AG04450 (cell line): Measurements from ENCODE around the gene PARG. TPM values are rescaled to one million over a fixed set of nuclear protein-coding genes. Genes with fewer than 3 reads are reported as not detected.
A peak's percentile ranks its signal among the peaks of the same experiment; 100 is the strongest.
"Not testable (repeated sequence)": the region's sequence is repeated elsewhere in the genome, so short reads cannot be mapped to it uniquely, and the experiment has no call there.

Experiments
- CTCF ChIA-PET: fragments of 300-600, 350-600 bp; formaldehyde crosslinking; extraction: SDS; loops from one replicate; lab custom pipeline; 2022; ENCODE audit warnings: antibody characterized with exemption, inconsistent platforms; lab: Charles Lee
- POLR2A ChIA-PET: fragments of 350-600 bp; formaldehyde crosslinking; extraction: SDS; loops from one replicate; lab custom pipeline; 2021; ENCODE audit warnings: antibody characterized with exemption, inconsistent platforms; lab: Yijun Ruan, JAX
- DNase-seq: peaks from one replicate; pipeline ENCODE4 v3.0.0-alpha.2; 2011; ENCODE audit warnings: low read depth, low spot score
- H3K27ac ChIP-seq: one replicate; pipeline ENCODE4 v1.5.1; 2012; ENCODE audit warnings: low read depth, low read length, control low read depth
- H3K27me3 ChIP-seq: one replicate; pipeline ENCODE4 v1.6.0; 2012; ENCODE audit warnings: low read length; ENCODE audit not compliant: control insufficient read depth, insufficient read depth
- H3K4me3 ChIP-seq: 2 replicates; pipeline ENCODE4 v1.5.1; 2011; ENCODE audit warnings: mild to moderate bottlenecking, low read depth, low read length, control low read depth
- H3K9me3 ChIP-seq: 2 replicates; pipeline ENCODE4 v1.5.1; 2012; ENCODE audit warnings: low read length; ENCODE audit not compliant: control insufficient read depth, insufficient read depth
- CTCF ChIP-seq: IDR thresholded peaks from 2 replicates; pipeline ENCODE4 v1.5.1; 2011; ENCODE audit warnings: low read depth, low read length, control low read depth, inconsistent platforms
- polyA plus RNA-seq: library from polyadenylated mRNA; depleted of rRNA; stranded (reverse); fragments of >200 nt; gene quantifications from 2 replicates; pipeline ENCODE4 v1.2.3, GENCODE V29; 2011

PARG gene
- polyA plus RNA-seq, 1 experiment, result 13.7 TPM

- no peak for TF ChIP-seq CTCF
- no peak overlapping the region for H3K27ac ChIP-seq
- DNase-seq, result peak; percentile 16
- CTCF ChIA-PET, result no interaction called here
- H3K27me3 ChIP-seq, result no peaks in the 10 kb centered on the region
- POLR2A ChIA-PET, result no interaction called here
- no peak overlapping the region for H3K4me3 ChIP-seq
- H3K9me3 ChIP-seq, result no peaks in the 10 kb centered on the region
Observed at GRCh38 chr10:49844775-49845595, 96.8 kb downstream of the PARG start.

- CTCF ChIA-PET, H3K27ac ChIP-seq, H3K9me3 ChIP-seq, POLR2A ChIA-PET, DNase-seq, H3K27me3 ChIP-seq, H3K4me3 ChIP-seq: not testable (repeated sequence)
Observed at GRCh38 chr10:49842333-49842628, 99.5 kb downstream of the PARG start.

GRCh38 chr10:49841615-49842332 is 100.1 kb downstream of the PARG start:
- TF ChIP-seq CTCF, result no peak
- no peak overlapping the region for H3K27ac ChIP-seq
- POLR2A ChIA-PET, result no interaction called here
- H3K27me3 ChIP-seq, result no peaks in the 10 kb centered on the region
- no peak overlapping the region for H3K4me3 ChIP-seq
- CTCF ChIA-PET, result no interaction called here
- H3K9me3 ChIP-seq, result no peaks in the 10 kb centered on the region
- no peak for DNase-seq

GRCh38 chr10:49837685-49838084 is 104.1 kb downstream of the PARG start:
- no peak overlapping the region for H3K4me3 ChIP-seq
- CTCF ChIA-PET, result no interaction called here
- POLR2A ChIA-PET, result no interaction called here
- H3K27ac ChIP-seq, result no peak overlapping the region
- no peaks in the 10 kb centered on the region for H3K9me3 ChIP-seq
- no peak for DNase-seq
- TF ChIP-seq CTCF, result no peak
- no peaks in the 10 kb centered on the region for H3K27me3 ChIP-seq

GRCh38 chr10:49837051-49837478 is 104.8 kb downstream of the PARG start:
- H3K27ac ChIP-seq, result no peak overlapping the region
- ChIA-PET POLR2A (no interaction called here), CTCF (no interaction called here)
- H3K4me3 ChIP-seq, result no peak overlapping the region
- no peak for DNase-seq
- H3K27me3 ChIP-seq, result no peaks in the 10 kb centered on the region
- no peak for TF ChIP-seq CTCF
- no peaks in the 10 kb centered on the region for H3K9me3 ChIP-seq
